Fibroblast of skin of abdomen (primary cell): ENCODE data around the gene PAEP.

Experiments used
- DNase-seq: peaks from one replicate; pipeline ENCODE4 v3.0.0-alpha.2; 2013

The PAEP gene

DNA sequence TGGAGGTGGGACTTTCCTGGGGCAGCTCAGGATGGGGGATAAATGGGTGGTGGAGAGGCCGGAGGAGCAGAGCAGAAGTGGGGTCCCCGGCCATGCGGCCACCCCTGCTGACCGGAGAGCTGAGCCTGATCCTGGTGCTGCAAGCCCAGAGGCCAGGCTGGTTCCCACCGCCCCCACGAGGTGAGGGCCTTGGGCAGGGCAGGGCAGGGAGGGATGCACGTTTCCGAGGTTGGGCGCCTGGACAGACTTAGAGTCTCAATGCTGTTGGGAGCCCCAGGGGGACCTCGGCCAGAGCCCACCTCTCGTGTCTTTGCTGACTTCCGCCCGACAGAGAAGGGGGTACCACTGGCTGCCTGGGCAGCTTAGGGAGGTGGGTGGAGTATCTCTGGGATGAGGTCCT is 10.1 kb upstream of the PAEP start:
- DNase-seq = no peak

DNA sequence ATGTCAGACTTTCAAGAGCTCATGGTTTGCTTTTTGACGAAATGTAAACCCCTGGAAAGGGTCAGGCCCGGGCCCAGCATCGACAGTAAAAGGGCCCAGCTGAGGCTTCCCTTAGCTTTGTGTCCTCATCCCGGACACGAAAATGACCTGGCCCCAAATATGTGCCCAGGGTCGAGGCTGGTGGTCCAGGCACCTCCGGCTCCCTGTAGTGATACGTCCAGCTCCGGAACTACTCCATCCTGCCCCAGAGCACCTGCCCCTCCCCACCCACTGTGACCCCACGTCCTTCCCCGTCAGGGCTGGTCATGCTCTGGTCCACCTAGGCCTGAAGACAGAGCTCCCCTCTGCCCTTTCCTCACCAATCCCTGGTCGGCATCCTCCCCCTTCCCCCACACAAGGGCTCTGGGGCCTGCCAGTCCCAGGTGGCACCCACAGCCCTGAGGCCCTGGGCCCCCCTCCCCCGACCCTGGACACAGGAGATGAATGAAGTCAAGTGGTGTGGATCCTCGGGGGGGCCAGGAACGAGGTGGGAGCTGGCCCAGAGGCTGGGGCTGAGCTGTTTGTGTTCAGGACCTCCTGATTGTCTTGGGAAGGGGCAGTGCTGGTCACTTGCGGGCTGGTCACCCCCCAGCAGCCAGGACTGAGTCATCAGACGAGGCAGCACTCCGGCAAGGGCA is 9.4 kb upstream of the PAEP start:
- DNase-seq = no peak

DNA sequence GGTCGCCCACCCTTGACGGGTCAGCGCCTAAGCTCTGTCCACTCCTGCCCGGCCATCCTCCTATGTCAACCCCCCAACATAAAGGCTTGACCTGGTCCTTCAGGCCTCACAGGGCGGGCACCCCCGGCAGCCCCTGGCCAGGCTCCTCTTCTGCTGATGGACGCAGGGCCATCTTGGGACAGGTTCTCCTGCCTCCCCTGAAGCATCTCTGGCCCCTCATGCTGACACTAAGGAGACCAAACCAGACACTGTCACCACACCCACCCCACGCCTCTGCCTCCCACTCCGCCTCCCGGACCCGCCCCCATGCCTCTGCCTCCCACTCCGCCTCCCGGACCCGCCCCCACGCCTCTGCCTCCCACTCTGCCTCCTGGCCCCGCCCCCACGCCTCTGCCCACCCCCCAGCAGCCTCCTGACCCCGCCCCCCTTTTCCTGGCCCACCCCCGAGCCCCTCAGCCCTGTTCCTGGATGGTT is 8.8 kb upstream of the PAEP start:
- DNase-seq = no peak

DNA sequence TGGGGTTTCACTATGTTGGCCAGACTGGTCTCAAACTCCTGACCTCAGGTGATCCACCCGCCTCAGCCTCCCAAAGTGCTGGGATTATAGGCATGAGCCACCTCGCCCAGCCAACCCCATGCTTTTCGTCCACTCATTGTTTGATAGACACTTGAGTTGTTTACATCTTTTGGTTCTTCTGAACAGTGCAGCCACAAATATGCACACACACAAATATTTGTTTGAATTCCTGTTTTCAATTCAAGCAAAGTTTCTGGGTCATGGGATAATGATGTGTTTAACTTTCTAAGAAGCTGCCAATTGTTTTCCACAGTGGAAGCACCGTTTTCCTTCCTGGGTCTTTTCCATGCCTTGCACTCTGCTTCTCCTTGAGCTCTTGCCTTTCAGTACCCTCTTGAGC is 6.8 kb upstream of the PAEP start:
- no peak for DNase-seq

DNA sequence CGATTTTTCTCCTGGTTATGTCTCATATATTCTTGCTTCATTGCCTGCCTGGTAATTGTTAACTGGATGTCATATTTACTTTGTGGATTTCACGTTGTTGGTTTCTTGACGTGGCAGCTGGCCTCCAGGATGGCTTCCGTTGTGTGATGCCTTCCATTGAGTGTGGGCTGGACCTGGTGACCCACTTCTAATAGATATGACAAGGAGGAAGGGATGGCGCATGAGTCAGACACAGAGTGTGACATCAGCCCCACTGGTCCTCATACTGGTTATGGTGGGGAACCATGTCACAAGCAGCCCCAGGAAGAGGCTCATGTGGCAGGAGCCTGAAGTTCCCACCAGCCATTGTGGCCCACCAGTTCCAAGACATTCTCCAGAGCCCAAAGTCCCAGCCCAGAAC is 6.4 kb upstream of the PAEP start:
- DNase-seq = no peak

DNA sequence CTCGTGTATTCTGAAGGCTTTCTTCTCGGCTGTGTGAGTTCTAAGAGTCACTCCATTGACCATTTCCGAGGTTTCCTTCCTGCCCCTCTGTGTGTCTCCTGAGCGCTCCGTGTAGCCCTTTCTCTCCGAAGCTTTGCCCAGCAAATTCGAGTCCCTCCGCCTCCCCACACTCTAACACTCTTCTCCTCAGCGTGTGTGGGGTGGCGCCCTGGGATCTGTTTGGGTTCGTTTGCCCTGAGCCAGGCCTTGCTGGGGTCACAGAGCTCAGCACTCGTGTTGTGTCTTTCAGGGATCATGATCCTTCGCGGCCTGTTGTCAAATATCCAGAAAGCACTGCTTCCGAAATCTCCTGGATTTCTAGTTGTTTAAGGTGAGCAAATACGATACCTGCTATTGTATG is 5.6 kb upstream of the PAEP start:
- no peak for DNase-seq

DNA sequence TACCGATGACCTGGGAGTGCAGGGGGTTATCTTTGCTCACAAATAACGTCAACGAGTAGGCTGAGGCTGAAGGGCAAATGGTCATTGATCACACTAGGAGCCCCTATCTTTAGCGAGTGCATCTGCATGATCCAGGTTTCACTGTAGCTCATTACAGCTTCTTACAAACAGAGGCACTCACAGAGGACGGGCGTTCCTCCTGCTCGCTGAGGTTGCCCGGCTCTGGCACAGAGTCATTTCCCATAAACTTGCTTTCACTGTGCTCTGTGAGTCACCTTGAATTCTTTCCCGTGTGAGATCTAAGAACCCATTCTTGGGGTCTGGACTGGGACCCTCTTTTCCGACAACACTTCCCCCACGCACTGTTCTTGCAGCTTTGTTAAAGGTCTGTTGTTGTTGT is 1.9 kb upstream of the PAEP start:
- no peak for DNase-seq

DNA sequence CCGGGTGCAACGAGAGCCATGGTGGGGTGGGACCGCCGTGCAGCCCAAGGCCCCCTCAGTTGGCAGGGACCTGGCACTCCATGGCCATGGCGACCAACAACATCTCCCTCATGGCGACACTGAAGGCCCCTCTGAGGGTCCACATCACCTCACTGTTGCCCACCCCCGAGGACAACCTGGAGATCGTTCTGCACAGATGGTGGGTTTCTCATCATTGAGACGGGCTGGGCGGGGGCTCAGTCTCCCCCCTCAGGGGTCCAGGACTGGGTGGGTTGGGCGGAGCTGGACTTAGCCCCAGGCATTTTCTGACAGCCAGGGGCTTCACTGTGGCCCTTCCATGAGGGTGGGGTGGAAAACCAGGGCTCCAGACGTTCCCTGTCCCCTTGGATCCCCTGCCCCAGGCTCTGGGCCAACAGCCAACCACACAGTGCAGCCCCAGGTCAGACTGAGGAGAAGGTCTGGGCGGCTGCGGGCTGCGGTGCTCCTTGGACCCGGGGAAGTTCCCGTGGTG is 734 bp downstream of the PAEP start:
- DNase-seq = no peak

DNA sequence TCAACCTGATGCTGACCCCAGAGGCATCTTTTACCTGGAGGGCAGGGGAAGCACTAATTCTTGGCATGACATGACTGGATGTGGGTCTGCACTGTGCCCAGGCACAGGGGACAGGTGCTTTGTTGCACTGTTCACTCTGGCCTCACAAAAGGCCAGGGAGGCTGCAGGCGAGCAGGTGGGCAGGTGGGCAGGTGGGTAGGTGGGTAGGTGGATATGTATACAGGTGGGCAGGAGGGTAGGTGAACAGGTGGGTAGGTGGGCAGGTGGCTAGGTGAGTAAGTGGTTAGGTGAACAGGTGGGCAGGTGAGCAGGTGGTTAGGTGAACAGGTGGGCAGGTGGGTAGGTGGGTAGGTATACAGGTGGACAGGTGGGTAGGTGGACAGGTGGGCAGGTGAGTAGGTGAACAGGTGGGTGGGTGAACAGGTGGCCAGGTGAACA is 1.5 kb downstream of the PAEP start:
- no peak for DNase-seq

DNA sequence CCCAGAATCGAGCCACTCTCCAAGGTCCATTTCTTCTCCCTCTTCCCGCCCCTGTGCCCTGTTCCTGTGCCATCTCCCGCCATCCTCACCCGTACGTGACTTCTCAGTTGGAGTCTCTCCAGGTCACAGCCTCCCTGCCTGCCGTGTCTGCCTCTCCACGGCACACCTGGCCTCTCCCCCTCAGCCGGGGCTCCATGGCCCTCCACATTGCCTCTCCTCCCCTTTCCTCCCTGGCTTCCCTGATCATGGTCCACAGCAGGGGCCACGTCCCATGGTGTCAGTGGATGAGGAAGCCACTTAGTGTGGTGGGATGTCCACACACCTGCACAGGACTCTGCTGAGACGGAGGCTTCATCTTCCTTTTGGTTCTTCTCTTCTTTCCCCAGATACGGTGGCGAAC is 2.3 kb downstream of the PAEP start:
- DNase-seq = no peak

DNA sequence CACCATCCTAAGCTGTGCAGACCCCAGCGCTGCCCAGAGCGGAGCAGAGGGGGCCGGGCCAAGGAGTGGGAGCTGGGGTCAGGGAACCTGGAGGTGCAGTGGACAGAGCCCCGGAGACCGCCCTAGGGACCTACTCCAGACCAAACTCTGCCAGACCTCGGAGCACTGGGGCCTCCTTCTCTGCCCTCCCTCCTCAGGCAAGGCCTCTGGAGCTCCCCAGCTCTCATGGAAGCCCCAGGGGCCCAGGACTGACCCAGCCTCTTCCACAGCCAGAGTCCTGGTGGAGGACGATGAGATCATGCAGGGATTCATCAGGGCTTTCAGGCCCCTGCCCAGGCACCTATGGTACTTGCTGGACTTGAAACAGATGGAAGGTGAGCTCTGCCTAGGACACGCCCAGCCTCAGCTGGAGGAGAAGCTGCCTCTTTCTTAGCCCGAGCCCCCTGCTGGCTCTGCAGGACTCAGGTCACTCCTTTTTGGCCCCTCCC is 3.6 kb downstream of the PAEP start:
- DNase-seq = no peak

DNA sequence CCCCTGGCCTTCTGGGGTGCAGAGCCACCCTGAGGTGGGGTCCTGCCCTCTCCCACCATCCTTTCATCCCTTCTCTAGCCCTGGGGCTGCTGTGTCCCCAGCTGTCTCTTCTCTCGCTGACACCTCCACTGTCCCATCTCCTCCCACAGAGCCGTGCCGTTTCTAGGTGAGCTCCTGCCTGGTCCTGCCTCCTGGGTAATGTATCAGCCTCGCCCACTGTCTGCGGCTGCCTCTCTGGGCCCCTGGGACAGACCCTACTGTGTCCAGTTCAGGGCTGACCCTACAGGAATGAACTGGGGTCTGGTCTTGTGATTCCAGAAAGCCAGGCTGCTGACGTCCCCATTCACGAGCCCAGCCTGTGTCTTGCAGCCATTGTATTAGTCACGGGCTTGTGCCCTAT is 4.1 kb downstream of the PAEP start:
- DNase-seq = no peak

DNA sequence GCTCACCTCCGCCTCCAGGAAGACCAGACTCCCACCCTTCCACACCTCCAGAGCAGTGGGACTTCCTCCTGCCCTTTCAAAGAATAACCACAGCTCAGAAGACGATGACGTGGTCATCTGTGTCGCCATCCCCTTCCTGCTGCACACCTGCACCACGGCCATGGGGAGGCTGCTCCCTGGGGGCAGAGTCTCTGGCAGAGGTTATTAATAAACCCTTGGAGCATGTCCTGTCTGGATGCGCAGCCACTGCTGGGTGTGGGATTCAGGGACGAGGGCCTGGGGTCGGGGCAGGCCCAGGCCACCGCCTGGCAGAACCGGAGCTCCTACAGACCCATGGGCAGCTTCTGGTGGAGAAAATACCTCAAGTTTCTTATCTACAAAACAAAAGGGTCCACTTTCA is 5.0 kb downstream of the PAEP start:
- DNase-seq = no peak

DNA sequence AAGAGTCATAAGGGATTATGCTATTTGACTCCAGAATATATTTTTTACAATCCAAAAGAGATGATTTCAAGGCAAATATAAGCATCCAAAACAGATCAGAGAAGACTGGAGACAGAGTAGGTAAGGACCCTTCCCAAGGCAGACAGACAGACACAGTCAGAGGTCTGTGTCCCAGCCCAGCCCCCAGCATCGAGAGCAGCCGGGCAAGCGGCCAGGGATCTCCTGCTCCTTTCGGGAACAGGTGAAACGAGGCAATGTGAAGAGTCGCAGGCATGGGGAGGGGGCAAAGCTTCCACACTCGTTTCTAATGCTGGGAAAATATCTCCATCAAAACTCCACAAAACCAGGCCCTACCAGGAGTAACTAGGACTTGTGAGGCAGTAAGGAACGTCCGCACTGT is 5.8 kb downstream of the PAEP start:
- no peak for DNase-seq

DNA sequence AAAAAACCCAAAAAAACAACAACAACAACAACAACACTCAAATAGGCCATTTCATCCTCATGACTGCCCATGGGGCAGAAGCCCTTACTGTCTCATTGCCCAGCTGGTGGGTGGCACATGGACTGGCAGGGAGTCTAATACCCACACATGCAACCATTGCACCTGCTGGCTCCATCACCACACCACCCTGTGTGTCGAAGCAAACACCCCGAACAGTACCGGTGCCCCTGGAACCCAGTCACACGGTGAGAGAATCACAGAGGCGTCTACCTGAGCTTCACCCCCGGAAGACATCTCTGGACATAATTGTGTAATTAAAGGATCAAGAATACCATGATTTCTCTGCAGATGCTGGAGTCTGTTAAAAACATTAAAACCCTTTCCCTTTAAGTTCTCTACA is 6.5 kb downstream of the PAEP start:
- no peak for DNase-seq

DNA sequence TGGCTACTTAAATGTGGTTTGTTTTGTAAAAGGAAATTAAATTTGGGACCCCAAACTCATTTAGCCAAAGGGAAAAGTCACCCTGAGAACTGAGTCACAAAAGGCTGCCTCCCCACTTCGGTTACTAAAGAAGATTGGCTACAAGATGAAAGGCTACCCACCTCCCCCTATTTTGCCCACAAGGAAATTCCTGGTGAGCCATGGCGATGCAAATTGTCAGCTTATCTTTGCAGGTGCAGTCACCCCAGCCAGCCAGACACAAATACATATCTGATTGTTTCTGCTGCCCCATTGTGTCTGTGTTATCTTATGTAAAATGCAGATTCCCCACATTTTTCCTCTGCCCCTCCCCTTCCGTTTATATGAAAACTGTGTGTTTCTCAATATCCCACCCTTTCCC is 8.9 kb downstream of the PAEP start:
- no peak for DNase-seq

DNA sequence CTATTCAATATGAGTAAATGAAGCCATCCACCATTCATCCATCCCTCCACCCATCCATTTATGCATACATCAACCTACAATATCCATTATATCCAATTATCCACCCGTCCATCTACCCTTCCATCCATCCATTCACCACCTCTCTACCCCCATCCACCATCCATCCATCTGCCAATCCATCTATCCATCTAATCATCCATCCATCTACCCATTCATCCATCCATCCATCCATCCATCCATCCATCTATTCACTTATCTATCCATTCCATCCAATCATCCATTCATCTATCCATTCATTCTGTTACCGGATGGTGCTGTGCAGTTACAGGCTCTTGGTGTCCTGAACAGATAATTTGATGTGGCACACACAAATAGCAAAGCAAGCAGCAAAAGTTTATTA is 10.7 kb downstream of the PAEP start:
- DNase-seq = no peak

DNA sequence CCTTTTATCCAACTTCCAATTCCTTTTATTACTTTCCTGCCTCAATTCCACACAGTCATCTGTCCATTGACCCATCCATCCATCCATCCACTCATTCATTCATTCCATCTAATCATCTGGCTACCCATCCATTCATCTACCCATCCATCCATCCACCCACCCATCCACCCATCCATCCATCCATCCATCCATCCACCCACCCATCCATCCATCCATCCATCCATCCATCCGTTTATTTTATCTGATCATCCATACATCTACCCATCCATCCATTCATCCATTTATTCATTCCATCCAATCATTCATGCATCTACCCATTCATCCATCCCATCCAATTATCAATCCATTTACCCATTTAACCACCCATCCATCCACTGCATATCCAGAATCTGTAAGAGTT is 11.6 kb downstream of the PAEP start:
- DNase-seq = no peak

DNA sequence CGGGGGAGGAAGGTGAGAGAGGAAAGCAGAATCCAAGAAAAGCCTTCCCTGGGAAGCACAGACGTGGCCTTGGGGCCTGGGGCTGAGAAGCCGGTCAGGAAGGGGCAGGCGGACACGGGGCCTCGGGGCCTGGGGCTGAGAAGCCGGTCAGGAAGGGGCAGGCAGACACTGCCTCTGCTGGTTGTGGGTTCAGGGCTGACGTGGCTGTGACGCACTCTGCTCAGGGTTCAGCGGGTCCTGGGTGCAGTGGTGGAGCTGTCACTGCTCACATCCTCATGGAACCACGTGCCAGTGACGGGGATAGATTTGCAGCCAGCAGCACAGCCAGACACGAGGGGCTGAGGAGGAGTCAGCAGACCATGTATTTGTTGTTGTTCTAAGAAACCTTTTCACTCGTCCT is 12.8 kb downstream of the PAEP start:
- no peak for DNase-seq

DNA sequence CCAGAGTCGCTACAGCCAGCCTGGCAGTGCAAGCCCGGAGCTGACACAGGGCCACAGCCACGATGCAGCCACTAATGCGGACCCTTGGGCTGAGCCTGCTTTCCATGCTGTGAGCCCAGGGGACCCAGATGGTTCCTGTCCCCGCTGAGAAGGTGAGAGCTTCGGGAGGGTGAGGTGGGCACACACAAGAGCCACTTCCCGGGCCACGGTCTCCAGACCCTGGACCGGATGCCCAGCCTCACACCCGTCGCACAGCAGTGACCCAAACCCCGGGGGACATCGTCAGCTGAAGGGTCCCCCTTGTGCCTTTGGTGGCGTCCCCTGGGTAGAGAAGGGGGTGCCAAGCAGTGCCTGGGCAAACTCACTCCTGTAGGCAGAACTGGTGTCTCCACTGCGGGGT is 13.4 kb downstream of the PAEP start:
- no peak for DNase-seq

DNA sequence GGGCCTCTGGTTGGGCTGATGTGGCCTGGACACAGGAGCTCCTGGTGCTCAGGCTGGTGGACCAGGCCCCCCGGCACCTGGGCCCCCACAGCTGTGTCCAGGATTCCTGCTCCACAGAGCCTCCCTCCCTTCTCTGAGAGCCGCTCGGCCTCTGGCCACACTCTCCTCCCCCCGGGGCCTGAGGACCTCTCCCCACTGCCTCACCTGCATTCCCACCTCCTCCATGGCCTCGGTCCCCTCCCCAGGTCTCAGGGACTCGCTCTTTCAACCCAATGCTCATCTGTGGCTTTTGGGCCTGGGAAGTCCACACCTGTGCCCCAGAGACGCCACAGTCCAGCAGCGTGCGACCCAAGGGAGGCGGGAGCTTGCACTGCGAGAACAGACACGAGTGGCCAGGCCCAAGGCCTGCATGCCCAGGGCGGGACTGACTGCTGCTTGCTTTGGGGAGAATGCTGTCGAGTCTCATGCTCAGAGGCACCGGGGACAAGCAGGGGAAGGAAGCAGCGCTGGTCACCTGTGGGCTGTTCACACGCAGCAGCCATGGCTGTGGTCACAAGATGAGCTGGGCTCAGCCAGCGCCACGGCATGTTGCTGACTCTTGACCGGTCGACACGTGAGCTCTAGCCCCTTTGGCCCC is 14.6 kb downstream of the PAEP start:
- no peak for DNase-seq

DNA sequence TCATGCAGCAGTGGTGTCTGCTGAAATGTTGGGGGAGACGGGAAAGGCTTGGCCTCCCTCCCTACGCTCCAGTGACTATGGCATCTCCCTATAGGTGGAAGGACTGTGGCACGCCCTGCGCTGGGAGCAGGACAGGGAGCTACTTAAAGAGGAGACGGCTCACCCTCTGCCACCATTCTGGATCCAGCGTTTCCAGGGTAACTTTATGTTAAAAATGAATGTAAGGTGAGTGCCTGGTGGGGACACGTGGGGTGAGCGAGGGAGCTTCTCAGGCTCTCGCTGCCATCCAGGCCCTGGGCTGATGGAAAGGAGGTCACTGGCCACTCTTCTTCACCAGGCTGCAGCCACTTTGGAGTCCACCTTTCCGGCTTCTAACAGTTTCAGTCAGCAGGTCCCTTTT is 15.7 kb downstream of the PAEP start:
- DNase-seq = no peak

DNA sequence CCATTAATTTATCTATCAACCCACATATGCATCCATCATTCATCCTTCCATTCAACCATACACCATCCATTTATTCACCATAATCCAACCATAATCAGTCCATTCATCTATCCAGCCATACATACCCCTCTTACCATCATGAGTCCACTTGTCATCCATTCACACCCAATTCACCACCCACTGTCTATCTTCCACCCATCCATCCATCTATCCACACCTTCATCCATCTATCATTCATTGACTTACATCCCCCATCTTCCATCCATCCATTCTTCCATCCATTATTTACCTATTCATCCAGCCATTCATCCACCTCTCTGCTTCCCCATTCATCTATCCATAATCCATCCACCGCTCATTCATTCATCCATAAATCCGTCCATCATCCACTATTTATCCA is 17.8 kb downstream of the PAEP start:
- DNase-seq = no peak

DNA sequence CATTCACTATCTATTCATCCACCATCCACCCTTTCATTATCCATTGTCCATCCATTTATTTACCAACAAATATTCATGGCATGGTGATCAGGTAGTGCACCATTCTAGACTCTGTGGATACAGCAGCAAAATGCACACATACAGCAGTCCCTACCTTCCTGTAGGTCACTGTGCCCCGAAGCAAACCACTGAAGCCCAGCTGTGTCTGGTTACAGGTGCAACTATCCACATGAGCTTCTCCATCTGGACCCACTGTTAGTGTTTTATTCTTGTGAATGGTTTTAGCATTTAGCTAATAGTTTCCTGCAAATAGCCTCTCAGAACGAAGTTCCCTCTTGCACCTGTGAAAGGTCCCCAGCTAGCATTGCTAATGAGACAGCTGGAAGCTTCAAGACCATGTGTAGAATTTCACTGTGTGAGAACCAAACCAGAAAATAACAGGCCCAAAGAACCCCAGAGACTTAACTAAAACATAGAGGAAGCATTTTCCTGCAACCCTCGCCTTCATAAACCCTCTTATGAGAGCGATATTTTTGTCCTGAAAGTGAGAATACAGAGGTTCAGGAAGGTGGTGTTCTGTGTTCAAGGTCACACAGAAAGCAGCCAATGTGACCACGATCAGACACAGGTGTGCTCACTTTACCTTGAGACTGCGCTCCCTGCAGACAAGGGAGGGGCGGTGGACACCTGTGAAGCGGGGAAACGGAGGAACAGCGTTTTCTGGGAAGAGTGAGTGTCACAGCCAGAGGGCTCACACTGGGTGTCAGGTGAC is 18.5 kb downstream of the PAEP start:
- no peak for DNase-seq
